Keratinocyte (primary cell): ENCODE data around the gene PEX5L.
A peak's percentile ranks its signal among the peaks of the same experiment; 100 is the strongest.

Source experiments
- EZH2 ChIP-seq: IDR thresholded peaks from one replicate; pipeline ENCODE4 v1.6.1; 2012; ENCODE audit warnings: inconsistent platforms, mild to moderate bottlenecking, low read length, moderate library complexity
- TF ChIP-seq, protein P1 (sequence below), 3 experiments: IDR thresholded peaks in 1 of 3; conservative IDR thresholded peaks in 1 of 3; optimal IDR thresholded peaks in 1 of 3; 2 replicates in 2 of 3; 3 replicates in 1 of 3; pipeline versions ENCODE3 to v1.5.1; 2011; ENCODE audit warnings: low read length in 3 of 3, mild to moderate bottlenecking in 3 of 3, moderate library complexity in 2 of 3, control low read depth in 1 of 3, inconsistent platforms in 1 of 3; ENCODE audit not compliant: insufficient read depth in 2 of 3; ENCODE audit errors: extremely low read depth in 1 of 3

DNA sequence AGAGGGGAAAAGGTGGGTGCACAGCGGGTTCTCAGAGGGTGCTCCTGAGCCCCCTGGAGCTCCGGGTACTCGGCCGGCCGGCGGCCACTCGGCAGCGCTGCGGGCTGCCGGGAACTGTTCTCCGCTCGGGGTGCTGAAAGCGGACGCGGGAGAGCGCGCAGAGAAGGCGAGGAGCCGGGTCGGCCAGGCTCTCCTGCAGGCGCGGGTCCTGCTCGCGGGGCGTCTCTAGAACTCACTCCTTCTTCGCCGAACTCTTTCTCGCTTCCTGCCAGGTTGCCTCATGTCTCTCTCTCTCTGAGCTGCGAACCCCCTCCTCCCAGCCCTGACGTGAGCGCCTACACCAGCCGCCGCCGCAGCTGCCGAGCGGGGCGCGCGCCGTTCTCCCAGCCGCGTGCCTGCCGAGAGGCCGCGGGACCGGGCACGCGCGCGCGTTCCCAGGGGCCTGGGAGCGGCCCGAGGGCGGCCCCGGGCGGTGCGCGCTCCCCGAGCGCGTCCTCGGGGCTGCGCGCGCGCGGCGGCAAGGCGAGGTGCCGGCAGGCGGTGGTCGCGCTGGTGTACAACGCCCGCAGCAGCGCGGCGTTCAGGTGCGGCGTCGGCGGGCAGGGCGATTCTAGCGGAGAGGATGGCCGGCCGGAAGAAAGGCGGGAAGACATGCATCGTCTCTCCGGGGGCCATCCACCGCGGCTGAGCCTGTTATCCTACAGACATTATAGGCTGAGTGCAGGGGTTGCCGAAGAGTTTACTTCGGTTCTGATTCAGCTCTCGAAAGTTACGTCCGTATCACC lies at the start of gene PEX5L:
- TF ChIP-seq, protein P1, sequence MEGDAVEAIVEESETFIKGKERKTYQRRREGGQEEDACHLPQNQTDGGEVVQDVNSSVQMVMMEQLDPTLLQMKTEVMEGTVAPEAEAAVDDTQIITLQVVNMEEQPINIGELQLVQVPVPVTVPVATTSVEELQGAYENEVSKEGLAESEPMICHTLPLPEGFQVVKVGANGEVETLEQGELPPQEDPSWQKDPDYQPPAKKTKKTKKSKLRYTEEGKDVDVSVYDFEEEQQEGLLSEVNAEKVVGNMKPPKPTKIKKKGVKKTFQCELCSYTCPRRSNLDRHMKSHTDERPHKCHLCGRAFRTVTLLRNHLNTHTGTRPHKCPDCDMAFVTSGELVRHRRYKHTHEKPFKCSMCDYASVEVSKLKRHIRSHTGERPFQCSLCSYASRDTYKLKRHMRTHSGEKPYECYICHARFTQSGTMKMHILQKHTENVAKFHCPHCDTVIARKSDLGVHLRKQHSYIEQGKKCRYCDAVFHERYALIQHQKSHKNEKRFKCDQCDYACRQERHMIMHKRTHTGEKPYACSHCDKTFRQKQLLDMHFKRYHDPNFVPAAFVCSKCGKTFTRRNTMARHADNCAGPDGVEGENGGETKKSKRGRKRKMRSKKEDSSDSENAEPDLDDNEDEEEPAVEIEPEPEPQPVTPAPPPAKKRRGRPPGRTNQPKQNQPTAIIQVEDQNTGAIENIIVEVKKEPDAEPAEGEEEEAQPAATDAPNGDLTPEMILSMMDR (optimal IDR thresholded peaks at IDR 0.05 in 1 of 3, IDR thresholded peaks at IDR 0.05 in 1 of 3, conservative IDR thresholded peaks at IDR 0.05 in 1 of 3; ENCODE audit: extremely low read depth in 1 of 3, insufficient read depth in 2 of 3, low read length in 3 of 3) = no peak
- TF ChIP-seq EZH2 = peak; percentile 51
